ENCODE measurements around the gene TASOR.

Gene TASOR

DNA sequence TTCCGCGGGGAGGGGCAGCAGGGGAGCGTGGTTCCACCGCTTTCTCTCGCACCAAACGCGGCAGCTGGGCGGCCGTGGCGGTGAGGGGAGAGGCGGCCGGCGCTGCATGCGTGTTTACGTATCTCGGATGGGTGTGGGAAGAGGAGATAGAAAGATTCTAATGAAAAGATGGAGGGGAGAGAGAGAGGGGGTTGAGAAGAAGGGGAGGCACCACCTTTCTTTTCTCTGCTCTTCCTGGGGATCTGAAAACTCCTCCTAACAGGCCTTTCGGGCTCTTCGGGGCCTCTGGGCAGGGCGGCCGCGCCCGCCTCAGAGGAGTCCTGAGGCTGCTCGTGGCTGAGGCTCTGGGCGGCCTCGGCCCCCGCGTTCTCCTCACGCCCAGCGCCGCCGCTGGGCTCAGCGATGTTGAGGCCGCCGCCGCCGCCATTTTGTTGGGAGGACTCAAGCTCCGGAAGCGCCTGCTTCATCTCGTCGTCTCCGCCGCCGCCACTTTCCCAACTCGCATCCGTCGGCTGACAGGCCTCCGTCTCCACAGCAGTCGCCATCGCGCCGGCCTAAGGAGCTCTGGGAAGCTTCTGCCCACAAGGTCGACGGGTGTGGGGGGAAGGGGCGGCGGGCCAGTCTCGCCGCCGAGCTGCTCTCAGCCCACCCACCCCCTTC lies 473 bp downstream of the TASOR start:
- H3K4me3 ChIP-seq (ENCODE audit: low read length) = peak overlapping the region; percentile 73
- H3K9me2 ChIP-seq (replicated peaks; ENCODE audit: insufficient read depth, low read length) = no peaks in the 10 kb centered on the region
- H4K20me1 ChIP-seq (ENCODE audit: insufficient read depth, low read length) = no peaks in the 10 kb centered on the region
- no peaks in the 10 kb centered on the region for H3K9me3 ChIP-seq (replicated peaks; ENCODE audit: insufficient read depth, low read length)
- no peaks in the 10 kb centered on the region for H3K27me3 ChIP-seq (replicated peaks; ENCODE audit: insufficient read depth, low read length)
- H3K4me2 ChIP-seq (ENCODE audit: low read depth, low read length) = peak overlapping the region; percentile 66
- peak overlapping the region; percentile 94 for H3K9ac ChIP-seq (ENCODE audit: low read length)
- H3K27ac ChIP-seq (ENCODE audit: low read length) = peak overlapping the region; percentile 91
- peaks cover 43% of the 10 kb centered on the region for H3K79me2 ChIP-seq (ENCODE audit: low read length)
- TF ChIP-seq, protein P1, sequence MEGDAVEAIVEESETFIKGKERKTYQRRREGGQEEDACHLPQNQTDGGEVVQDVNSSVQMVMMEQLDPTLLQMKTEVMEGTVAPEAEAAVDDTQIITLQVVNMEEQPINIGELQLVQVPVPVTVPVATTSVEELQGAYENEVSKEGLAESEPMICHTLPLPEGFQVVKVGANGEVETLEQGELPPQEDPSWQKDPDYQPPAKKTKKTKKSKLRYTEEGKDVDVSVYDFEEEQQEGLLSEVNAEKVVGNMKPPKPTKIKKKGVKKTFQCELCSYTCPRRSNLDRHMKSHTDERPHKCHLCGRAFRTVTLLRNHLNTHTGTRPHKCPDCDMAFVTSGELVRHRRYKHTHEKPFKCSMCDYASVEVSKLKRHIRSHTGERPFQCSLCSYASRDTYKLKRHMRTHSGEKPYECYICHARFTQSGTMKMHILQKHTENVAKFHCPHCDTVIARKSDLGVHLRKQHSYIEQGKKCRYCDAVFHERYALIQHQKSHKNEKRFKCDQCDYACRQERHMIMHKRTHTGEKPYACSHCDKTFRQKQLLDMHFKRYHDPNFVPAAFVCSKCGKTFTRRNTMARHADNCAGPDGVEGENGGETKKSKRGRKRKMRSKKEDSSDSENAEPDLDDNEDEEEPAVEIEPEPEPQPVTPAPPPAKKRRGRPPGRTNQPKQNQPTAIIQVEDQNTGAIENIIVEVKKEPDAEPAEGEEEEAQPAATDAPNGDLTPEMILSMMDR (IDR thresholded peaks at IDR 0.05; ENCODE audit: low read length) = no peak
- TF ChIP-seq EZH2phosphoT487 (IDR thresholded peaks at IDR 0.05; ENCODE audit: low read length) (no peak), EZH2 (optimal IDR thresholded peaks at IDR 0.05; ENCODE audit: low read depth, low read length) (no peak)
- H3K36me3 ChIP-seq (replicated peaks; ENCODE audit: insufficient read depth, low read length) = no peaks in the 10 kb centered on the region
- 0 out of 2 replicates have a peak, but pooled peaks cover 3% of the 10 kb centered on the region for H3F3A ChIP-seq (ENCODE audit: insufficient read depth, low read length)
- H2AFZ ChIP-seq (ENCODE audit: low read length) = peak overlapping the region; percentile 97
- peak; percentile 57 for DNase-seq
- peaks cover 18% of the 10 kb centered on the region for H3K4me1 ChIP-seq (ENCODE audit: low read length)

DNA sequence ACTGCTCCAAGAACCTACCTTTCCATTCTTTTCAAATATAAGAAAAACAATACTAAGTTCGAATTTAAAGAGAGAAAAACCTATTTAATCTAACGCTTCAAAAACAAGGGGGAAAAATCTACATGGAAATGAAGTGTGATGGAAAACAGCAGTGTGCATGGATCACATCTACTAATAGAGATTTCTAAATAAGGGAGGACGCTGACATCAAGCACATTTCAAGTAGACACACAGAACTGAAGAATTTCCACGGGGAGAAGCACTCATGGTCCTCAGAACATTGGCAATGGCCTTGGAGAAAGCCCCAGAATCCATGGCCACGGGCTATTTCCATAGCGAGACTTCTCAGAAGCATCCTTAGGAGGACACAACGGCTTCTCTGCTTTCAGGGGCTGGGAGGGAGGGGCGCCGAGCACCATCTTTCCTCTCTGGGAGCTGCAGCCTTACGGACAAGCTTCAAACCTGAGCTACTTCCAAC lies 1.0 kb downstream of the TASOR start:
- H3K27me3 ChIP-seq (replicated peaks; ENCODE audit: insufficient read depth, low read length) = no peaks in the 10 kb centered on the region
- H3F3A ChIP-seq (ENCODE audit: insufficient read depth, low read length) = 0 out of 2 replicates have a peak, but pooled peaks cover 3% of the 10 kb centered on the region
- peaks cover 18% of the 10 kb centered on the region for H3K4me1 ChIP-seq (ENCODE audit: low read length)
- H3K27ac ChIP-seq (ENCODE audit: low read length) = peak overlapping the region; percentile 91; the same call in 1 of the 2 replicates
- H3K79me2 ChIP-seq (ENCODE audit: low read length) = peaks cover 47% of the 10 kb centered on the region
- no peaks in the 10 kb centered on the region for H3K9me2 ChIP-seq (replicated peaks; ENCODE audit: insufficient read depth, low read length)
- peak overlapping the region; percentile 97 for H2AFZ ChIP-seq (ENCODE audit: low read length)
- no peak for DNase-seq
- no peaks in the 10 kb centered on the region for H4K20me1 ChIP-seq (ENCODE audit: insufficient read depth, low read length)
- no peaks in the 10 kb centered on the region for H3K36me3 ChIP-seq (replicated peaks; ENCODE audit: insufficient read depth, low read length)
- peak overlapping the region; percentile 94 for H3K9ac ChIP-seq (ENCODE audit: low read length)
- H3K4me3 ChIP-seq (ENCODE audit: low read length) = peak overlapping the region; percentile 73
- peak overlapping the region; percentile 66 for H3K4me2 ChIP-seq (ENCODE audit: low read depth, low read length)
- no peaks in the 10 kb centered on the region for H3K9me3 ChIP-seq (replicated peaks; ENCODE audit: insufficient read depth, low read length)
- no peak for TF ChIP-seq EZH2 (optimal IDR thresholded peaks at IDR 0.05; ENCODE audit: low read depth, low read length)

DNA sequence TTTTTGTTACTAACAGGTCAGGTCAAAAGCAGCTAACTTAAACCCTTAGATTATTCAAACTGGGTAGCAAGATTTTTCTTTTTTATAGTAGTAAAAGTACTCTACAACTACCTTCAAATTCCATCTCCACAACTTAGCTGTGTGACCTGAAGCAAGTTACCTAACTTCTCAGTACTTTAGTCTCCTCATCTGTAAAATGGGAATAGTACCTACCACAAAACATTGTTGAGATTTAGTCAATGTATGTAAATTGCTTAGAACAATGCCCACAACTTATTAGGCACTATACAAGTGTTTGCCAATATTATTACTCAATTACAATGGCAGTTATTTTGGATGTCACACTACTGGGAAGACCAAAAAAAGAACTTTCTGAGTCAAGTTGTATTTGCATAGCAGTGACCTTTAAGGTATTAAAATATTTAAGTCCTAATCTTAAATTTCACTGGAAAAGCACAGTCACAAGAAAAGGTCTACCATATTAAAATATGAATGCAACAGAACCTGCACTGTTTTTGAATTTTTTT lies 2.9 kb downstream of the TASOR start:
- no peaks in the 10 kb centered on the region for H3K9me3 ChIP-seq (replicated peaks; ENCODE audit: insufficient read depth, low read length)

More for the DNA sequence above, 2.9 kb downstream of the TASOR start:
- H3K4me3 ChIP-seq (ENCODE audit: low read length) = no peak overlapping the region
- no peak for DNase-seq
- 0 out of 2 replicates have a peak, but pooled peaks cover 3% of the 10 kb centered on the region for H3F3A ChIP-seq (ENCODE audit: insufficient read depth, low read length)
- no peaks in the 10 kb centered on the region for H3K9me2 ChIP-seq (replicated peaks; ENCODE audit: insufficient read depth, low read length)
- no peaks in the 10 kb centered on the region for H3K27me3 ChIP-seq (replicated peaks; ENCODE audit: insufficient read depth, low read length)
- no peak overlapping the region for H2AFZ ChIP-seq (ENCODE audit: low read length)
- H3K9ac ChIP-seq (ENCODE audit: low read length) = no peak overlapping the region
- no peak for TF ChIP-seq EZH2phosphoT487 (IDR thresholded peaks at IDR 0.05; ENCODE audit: low read length)
- TF ChIP-seq EZH2 (optimal IDR thresholded peaks at IDR 0.05; ENCODE audit: low read depth, low read length) = no peak
- TF ChIP-seq, protein P1 (IDR thresholded peaks at IDR 0.05; ENCODE audit: low read length) = no peak
- H4K20me1 ChIP-seq (ENCODE audit: insufficient read depth, low read length) = no peaks in the 10 kb centered on the region
- H3K36me3 ChIP-seq (replicated peaks; ENCODE audit: insufficient read depth, low read length) = no peaks in the 10 kb centered on the region
- no peak overlapping the region for H3K27ac ChIP-seq (ENCODE audit: low read length)
- peaks cover 18% of the 10 kb centered on the region for H3K4me1 ChIP-seq (ENCODE audit: low read length)
- no peak overlapping the region for H3K4me2 ChIP-seq (ENCODE audit: low read depth, low read length)
- peaks cover 47% of the 10 kb centered on the region for H3K79me2 ChIP-seq (ENCODE audit: low read length)

Data from MM.1S (cell line).